HepG2 (cell line): ENCODE data around the gene SERBP1. TPM values are rescaled to one million over a fixed set of nuclear protein-coding genes. Genes with fewer than 3 reads are reported as not detected.

Experiments used
- AHR ChIP-seq: IDR thresholded peaks from 2 replicates; pipeline ENCODE4 v1.6.1; 2018; ENCODE audit warnings: missing genetic modification reagents, missing compliant biosample characterization
- ATF1 ChIP-seq: IDR thresholded peaks from 2 replicates; pipeline ENCODE4 v1.6.1; 2016; ENCODE audit warnings: mild to moderate bottlenecking, control low read depth
- CAMTA2 ChIP-seq: sonication (generic); formaldehyde crosslinking; IDR thresholded peaks from 2 replicates; pipeline ENCODE4 v1.4.0; 2020; ENCODE audit warnings: mild to moderate bottlenecking, missing genetic modification reagents, borderline replicate concordance
- CREB1 ChIP-seq, 2 experiments: fragments of 450-650 bp in 1 of 2; IDR thresholded peaks; 2 replicates each; pipeline ENCODE4 v1.6.1; 2016 to 2017; ENCODE audit warnings: control low read depth in 1 of 2, mild to moderate bottlenecking in 1 of 2, missing compliant biosample characterization in 1 of 2, missing genetic modification characterization in 1 of 2
- ELF4 ChIP-seq: sonication (generic); formaldehyde crosslinking; IDR thresholded peaks from 2 replicates; pipeline ENCODE4 v1.5.0; 2020; ENCODE audit warnings: missing genetic modification reagents, mild to moderate bottlenecking, moderate library complexity, borderline replicate concordance
- GLMP ChIP-seq: sonication (generic); formaldehyde crosslinking; IDR thresholded peaks from 2 replicates; pipeline ENCODE4 v1.9.0; 2021; ENCODE audit warnings: missing genetic modification reagents, mild to moderate bottlenecking, borderline replicate concordance
- GMEB2 ChIP-seq: IDR thresholded peaks from 2 replicates; pipeline ENCODE4 v1.6.1; 2016; ENCODE audit warnings: missing biosample characterization, missing genetic modification reagents, low read depth
- HOXA3 ChIP-seq: sonication (generic); formaldehyde crosslinking; IDR thresholded peaks from 2 replicates; pipeline ENCODE4 v1.5.0; 2020; ENCODE audit warnings: missing genetic modification reagents
- MAF1 ChIP-seq: sonication (generic); formaldehyde crosslinking; IDR thresholded peaks from 2 replicates; pipeline ENCODE4 v1.5.0; 2020; ENCODE audit warnings: missing genetic modification reagents, borderline replicate concordance
- NCOA2 ChIP-seq: sonication (generic); formaldehyde crosslinking; IDR thresholded peaks from 2 replicates; pipeline ENCODE4 v1.8.0; 2022; ENCODE audit warnings: inconsistent platforms
- NFYB ChIP-seq: sonication (generic); formaldehyde crosslinking; IDR thresholded peaks from 2 replicates; pipeline ENCODE4 v1.4.0; 2020; ENCODE audit warnings: missing genetic modification reagents
- POLR2AphosphoS5 ChIP-seq: IDR thresholded peaks from 2 replicates; pipeline ENCODE4 v1.6.1; 2012; ENCODE audit warnings: low read depth, low read length
- RBFOX2 ChIP-seq: fragments of 200-400 bp; formaldehyde crosslinking; IDR thresholded peaks from 2 replicates; pipeline ENCODE4 v1.6.1; 2017; ENCODE audit warnings: low read depth, mild to moderate bottlenecking, low read length
- RXRB ChIP-seq: IDR thresholded peaks from 2 replicates; pipeline ENCODE4 v1.6.1; 2016; ENCODE audit warnings: borderline replicate concordance, missing genetic modification reagents, missing compliant biosample characterization
- ZFP36 ChIP-seq: fragments of 150-350 bp; IDR thresholded peaks from 2 replicates; pipeline ENCODE4 v1.6.1; 2018; ENCODE audit warnings: borderline replicate concordance, low read length, low read depth; ENCODE audit not compliant: partially characterized antibody
- ZNF224 ChIP-seq: sonication (generic); formaldehyde crosslinking; IDR thresholded peaks from 2 replicates; pipeline ENCODE4 v1.5.0; 2020; ENCODE audit warnings: mild to moderate bottlenecking, missing genetic modification reagents
- ZNF331 ChIP-seq: sonication (generic); formaldehyde crosslinking; IDR thresholded peaks from 2 replicates; pipeline ENCODE4 v1.4.0; 2020; ENCODE audit warnings: missing genetic modification reagents
- ZNF556 ChIP-seq: sonication (generic); formaldehyde crosslinking; IDR thresholded peaks from 2 replicates; pipeline ENCODE4 v1.4.0; 2020; ENCODE audit warnings: mild to moderate bottlenecking, missing genetic modification reagents, borderline replicate concordance
- ZNF580 ChIP-seq: IDR thresholded peaks from 2 replicates; pipeline ENCODE4 v1.6.1; 2016; ENCODE audit warnings: low read depth, borderline replicate concordance
- ZNF652 ChIP-seq: IDR thresholded peaks from 2 replicates; pipeline ENCODE4 v1.6.1; 2016; ENCODE audit warnings: low read depth, borderline replicate concordance
- polyA plus RNA-seq, 8 experiments: library from polyadenylated mRNA; depleted of rRNA in 3 of 8; stranded (reverse) in 7 of 8; unstranded in 1 of 8; fragments of >200 nt; fragmentation: Illumina TruSeq in 4 of 8; extraction: Trizol in 4 of 8; gene quantifications; 2 replicates each; pipeline versions ENCODE4 v1.2.1 to v1.2.3, GENCODE V29; 2011 to 2016; ENCODE audit warnings: low read depth in 4 of 8, missing spikeins in 1 of 8, mixed read lengths in 1 of 8; ENCODE audit not compliant: insufficient read depth in 1 of 8
- total RNA-seq, 5 experiments: library from RNA; depleted of rRNA; stranded (reverse); fragments of >200 nt; fragmentation: Illumina TruSeq; extraction: Trizol; gene quantifications; 2 replicates each; pipeline ENCODE4 v1.2.3, GENCODE V29; 2016; ENCODE audit warnings: low read depth in 1 of 5
- TF ChIP-seq, protein P1 (sequence below): sonication (generic); formaldehyde crosslinking; IDR thresholded peaks from 2 replicates; pipeline ENCODE4 v1.5.1; 2020; ENCODE audit warnings: mild to moderate bottlenecking, moderate library complexity, missing genetic modification reagents
- TF ChIP-seq, protein P2 (sequence below): sonication (generic); formaldehyde crosslinking; IDR thresholded peaks from 2 replicates; pipeline ENCODE4 v1.4.0; 2020; ENCODE audit warnings: missing genetic modification reagents
- TF ChIP-seq, protein P3 (sequence below): IDR thresholded peaks from 2 replicates; pipeline ENCODE4 v1.6.1; 2016; ENCODE audit warnings: control low read depth

The SERBP1 gene
- total and polyA plus RNA-seq, 2 of the 13 experiments (the other 11 are each of a cell fraction or from before 2014, with no cell fraction given) = 175 to 281 TPM

- TF ChIP-seq, protein P1, sequence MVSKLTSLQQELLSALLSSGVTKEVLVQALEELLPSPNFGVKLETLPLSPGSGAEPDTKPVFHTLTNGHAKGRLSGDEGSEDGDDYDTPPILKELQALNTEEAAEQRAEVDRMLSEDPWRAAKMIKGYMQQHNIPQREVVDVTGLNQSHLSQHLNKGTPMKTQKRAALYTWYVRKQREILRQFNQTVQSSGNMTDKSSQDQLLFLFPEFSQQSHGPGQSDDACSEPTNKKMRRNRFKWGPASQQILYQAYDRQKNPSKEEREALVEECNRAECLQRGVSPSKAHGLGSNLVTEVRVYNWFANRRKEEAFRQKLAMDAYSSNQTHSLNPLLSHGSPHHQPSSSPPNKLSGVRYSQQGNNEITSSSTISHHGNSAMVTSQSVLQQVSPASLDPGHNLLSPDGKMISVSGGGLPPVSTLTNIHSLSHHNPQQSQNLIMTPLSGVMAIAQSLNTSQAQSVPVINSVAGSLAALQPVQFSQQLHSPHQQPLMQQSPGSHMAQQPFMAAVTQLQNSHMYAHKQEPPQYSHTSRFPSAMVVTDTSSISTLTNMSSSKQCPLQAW (CRISPR knock-in tag) = peak; percentile 83
- 0 out of 2 replicates have a peak, but pooled peaks have one; percentile 2 for TF ChIP-seq ZNF556 (CRISPR knock-in tag)
- TF ChIP-seq ELF4 = peak; percentile 24; the same call in 1 of the 2 replicates
- no peak for TF ChIP-seq GLMP (CRISPR knock-in tag)
- TF ChIP-seq, protein P2, sequence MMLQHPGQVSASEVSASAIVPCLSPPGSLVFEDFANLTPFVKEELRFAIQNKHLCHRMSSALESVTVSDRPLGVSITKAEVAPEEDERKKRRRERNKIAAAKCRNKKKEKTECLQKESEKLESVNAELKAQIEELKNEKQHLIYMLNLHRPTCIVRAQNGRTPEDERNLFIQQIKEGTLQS (CRISPR knock-in tag) = peak; percentile 8; the same call in 1 of the 2 replicates
- TF ChIP-seq AHR = peak; percentile 71; the same call in 1 of the 2 replicates
- 0 out of 2 replicates have a peak, but pooled peaks have one; percentile 36 for TF ChIP-seq MAF1 (CRISPR knock-in tag)
- peak; percentile 91 for TF ChIP-seq HOXA3 (CRISPR knock-in tag)
- TF ChIP-seq RXRB (CRISPR knock-in tag) = peak; percentile 18; the same call in 1 of the 2 replicates
- TF ChIP-seq ZFP36 = peak; percentile 9
- TF ChIP-seq, protein P3, sequence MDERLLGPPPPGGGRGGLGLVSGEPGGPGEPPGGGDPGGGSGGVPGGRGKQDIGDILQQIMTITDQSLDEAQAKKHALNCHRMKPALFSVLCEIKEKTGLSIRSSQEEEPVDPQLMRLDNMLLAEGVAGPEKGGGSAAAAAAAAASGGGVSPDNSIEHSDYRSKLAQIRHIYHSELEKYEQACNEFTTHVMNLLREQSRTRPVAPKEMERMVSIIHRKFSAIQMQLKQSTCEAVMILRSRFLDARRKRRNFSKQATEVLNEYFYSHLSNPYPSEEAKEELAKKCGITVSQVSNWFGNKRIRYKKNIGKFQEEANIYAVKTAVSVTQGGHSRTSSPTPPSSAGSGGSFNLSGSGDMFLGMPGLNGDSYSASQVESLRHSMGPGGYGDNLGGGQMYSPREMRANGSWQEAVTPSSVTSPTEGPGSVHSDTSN (CRISPR knock-in tag) = 0 out of 2 replicates have a peak, but pooled peaks have one; percentile 12
- peak; percentile 72; the same call in 1 of the 2 replicates for TF ChIP-seq ATF1 (CRISPR knock-in tag)
- peak; percentile 85 for TF ChIP-seq ZNF652
- peak; percentile 57; the same call in 1 of the 2 replicates for TF ChIP-seq ZNF224 (CRISPR knock-in tag)
- peak; percentile 58; the same call in 1 of the 2 replicates for TF ChIP-seq CREB1 (IDR thresholded peaks at IDR 0.05)
- TF ChIP-seq CREB1 (CRISPR knock-in tag; IDR thresholded peaks at IDR 0.05) = peak; percentile 88
- peak; percentile 61; the same call in 1 of the 2 replicates for TF ChIP-seq GMEB2
- 0 out of 2 replicates have a peak, but pooled peaks have one; percentile 6 for TF ChIP-seq NFYB (CRISPR knock-in tag)
- peak; percentile 93 for TF ChIP-seq RBFOX2
- TF ChIP-seq ZNF331 (CRISPR knock-in tag) = no peak; the same call in 1 of the 2 replicates
- TF ChIP-seq CAMTA2 (CRISPR knock-in tag) = peak; percentile 40; the same call in 1 of the 2 replicates
- peak; percentile 12; the same call in 1 of the 2 replicates for TF ChIP-seq NCOA2 (CRISPR knock-in tag)
- TF ChIP-seq ZNF580 = peak; percentile 25; the same call in 1 of the 2 replicates
- TF ChIP-seq POLR2AphosphoS5 = peak; percentile 83
Observed at GRCh38 chr1:67430358-67431155, at the start of gene SERBP1 (continued).
